GM19328 (cell line): Measurements from ENCODE around the gene HOATZ.

Experiments
- ATAC-seq: cut with Tn5 transposase; IDR thresholded peaks from one replicate; pipeline ENCODE4 v1.9.1; 2021; ENCODE audit warnings: mild to moderate bottlenecking, moderate library complexity; ENCODE audit not compliant: unreplicated experiment

The HOATZ gene

DNA sequence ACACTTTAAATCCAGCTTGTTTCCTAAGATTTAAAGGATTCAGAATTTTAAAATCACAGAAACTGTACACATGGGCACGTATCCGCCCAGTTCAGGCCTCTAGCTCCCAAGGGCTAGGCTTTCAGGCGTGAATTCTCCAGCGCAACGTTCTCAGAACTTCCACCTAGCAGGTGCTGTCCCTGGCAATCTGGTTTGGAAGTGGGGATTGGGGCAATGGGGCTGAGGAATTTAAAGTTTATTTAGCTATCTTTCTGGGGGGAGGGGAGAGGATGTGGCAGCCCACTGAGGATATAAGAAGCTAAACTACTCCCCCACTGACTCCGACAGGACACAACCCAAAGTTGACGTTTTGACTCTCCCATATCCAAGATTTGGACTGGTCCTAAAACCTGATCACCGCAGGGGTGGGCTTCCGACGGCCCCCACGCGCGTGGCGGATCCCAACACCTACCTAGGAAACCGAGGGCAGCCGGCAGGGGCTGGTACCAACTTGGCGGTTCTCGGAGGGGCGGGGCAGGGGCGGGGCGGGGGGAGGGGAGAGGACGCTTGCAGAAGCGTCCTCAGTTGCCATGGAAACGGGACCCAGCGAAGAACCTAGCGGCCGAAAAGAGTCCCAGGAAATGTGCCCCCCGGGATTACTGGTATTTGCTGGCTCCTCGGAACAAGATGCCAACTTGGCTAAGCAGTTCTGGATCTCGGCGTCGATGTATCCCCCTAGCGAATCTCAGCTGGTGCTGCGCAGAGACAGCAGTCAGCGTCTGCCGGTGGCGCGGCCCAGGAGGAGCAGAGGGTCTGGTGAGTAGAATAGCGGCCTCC, at the start of gene HOATZ:
Gene HOATZ (plus strand): TSS at position 563 of the 816 bp plus-strand sequence. CDS start 7 bp downstream, at position 570.
- no peak for ATAC-seq

DNA sequence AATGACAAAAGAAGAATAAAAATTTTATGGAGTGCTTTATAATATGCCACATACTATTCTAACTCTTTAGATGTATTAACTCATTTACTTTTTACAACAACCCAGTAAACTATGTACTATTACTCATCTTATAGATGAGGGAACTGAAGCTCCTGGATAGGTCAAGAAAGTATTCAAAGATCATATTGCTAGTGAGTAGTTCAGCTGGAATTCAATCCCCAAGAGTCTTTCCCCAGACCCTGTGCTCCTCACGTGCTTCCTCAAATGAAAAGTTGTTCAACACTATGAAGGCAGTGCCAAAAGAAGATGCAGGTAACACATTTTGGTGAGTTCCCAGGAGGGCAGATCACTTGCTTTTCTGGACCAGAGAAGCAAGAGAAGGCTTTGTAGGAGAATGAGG, 49.2 kb upstream of the HOATZ start:
- ATAC-seq: no peak

- ATAC-seq: no peak
Measured at GRCh38 chr11:111466615-111467014, 48.0 kb upstream of the HOATZ start.

- ATAC-seq: no peak
Measured at GRCh38 chr11:111469200-111469599, 45.4 kb upstream of the HOATZ start.

DNA sequence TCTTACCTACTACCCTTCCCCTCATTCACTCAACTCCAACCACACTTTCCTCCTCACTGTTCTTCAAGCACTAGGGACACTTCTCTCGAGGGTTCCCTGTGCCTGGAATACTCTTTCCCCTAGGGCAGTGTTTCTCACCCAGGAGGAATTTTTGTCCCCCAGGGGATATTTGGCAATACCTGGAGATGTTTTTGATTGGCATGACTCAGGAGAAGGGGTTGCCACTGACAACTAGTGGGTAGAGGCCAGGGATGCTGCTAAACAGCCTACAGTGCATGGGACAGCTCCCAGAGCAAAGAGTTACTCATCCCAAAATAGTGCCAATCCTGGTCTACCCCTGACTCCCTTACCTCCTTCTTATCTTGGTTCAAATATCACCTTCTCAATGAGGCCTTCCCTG, 42.4 kb upstream of the HOATZ start:
- ATAC-seq: no peak

GRCh38 chr11:111474432-111474831, 40.1 kb upstream of the HOATZ start:
- ATAC-seq: no peak

- ATAC-seq: no peak
Measured at GRCh38 chr11:111476366-111476765, 38.2 kb upstream of the HOATZ start.

DNA sequence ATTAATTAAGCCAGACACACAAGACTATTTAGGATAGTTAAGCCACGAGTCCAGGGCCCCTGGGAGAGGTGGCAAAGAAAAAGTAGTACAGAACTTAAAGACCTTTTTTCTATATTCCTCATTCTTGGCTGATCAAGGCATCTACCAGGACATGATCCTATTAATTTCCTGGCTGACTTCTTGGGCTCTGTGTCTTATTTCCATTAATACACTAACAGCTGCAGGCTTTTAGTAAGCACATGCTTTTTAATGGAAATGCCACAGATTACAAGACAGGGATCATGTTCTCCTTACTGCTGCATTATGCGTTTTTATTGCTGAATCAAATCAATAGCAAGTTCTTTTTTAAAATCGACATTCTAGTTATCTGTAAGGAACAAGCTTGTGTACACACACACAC, 37.6 kb upstream of the HOATZ start:
- no peak for ATAC-seq

DNA sequence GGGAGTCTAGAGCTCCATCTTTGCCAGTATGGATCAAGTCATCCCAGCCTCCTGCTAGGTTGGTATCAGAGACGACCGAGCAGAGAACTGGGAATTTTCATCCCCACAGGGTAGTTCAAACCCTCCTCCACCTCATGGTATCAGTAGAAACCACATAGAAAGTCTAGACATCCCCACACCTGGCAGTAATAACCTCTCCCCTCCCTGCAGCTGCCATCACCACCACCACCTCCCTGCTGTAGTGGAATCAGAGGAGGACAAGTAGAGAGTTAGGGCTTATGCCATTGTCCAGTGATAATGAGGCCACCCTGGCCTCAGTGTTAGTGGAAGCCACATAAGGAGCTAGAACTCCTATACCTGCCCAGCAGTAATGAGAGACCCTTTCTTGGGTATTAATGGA, 36.7 kb upstream of the HOATZ start:
- ATAC-seq: no peak

- no peak for ATAC-seq
Measured at GRCh38 chr11:111479666-111480065, 34.9 kb upstream of the HOATZ start.

DNA sequence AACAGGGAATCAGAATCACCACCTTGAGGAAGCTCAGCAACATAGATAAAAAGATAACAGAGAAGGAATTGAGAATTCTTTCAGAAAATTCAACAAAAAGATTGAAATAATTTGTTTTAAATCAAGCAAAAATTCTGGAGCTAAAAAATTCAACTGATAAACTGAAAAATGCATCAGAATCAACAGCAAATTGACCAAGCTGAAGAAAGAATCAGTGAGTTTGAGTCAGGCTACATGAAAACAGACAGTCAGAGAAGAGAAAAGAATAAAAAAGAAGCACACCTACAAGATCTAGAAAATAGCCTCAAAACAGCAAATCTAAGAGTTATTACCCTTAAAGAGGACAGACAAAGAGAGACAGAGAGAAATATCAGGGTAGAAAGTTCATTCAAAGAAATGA, 31.1 kb upstream of the HOATZ start:
- no peak for ATAC-seq

GRCh38 chr11:111490496-111490895, 24.1 kb upstream of the HOATZ start:
- ATAC-seq: no peak

DNA sequence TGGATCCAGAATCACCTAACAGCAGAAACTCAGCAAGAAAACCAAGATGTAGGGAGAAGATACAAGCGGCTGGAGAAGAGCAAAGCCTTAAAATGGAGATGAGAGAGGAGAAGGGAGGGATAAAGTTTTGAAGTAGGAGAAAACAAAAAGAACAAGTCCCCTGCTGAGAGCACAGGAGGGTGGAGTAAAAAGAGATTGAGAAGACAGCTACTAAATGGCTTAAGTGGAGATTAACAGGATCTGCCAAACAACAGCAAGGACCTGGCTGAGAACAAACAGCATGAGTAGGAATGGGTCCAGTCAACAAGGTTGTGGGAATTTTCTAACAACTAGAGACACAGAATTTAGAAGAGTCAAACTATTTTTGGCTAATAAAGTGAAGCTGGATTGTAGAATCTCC, 20.5 kb upstream of the HOATZ start:
- no peak for ATAC-seq

DNA sequence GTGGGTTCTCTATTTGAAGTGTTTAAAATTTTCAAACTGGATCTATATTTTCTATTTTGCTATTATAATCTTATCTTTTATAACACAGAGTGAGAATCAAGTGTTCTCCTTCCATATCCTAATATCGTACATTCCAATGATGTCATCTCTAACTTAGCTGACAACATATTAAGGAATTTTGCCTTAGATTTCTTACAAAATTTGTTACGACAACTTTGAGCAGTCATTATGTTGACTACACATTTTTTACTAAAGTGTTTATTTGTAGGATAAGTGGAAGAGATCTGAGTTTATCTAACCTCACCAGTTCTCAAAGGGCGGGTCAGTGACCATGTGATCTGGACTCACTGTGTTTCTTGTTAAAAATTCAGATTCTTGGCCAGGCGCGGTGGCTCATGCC, 15.1 kb upstream of the HOATZ start:
- ATAC-seq: no peak

DNA sequence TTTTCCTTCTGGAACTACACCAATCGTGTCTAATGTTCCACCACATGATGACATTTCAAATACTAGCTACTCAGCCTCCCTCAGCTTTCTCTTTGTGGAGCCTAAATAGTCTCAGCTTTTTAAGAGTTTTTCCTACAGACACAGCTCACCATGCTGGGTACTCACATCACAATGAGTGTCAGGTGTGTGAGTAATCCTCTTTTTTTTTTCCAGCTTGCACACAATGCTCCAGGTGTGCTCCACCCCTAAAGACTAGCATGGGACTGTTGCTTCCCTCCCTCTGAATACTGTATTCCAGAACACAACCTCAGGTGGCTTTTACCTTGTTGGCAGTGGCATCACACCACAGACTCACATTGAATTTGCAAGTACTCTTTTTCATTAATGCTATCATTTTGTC, 14.1 kb upstream of the HOATZ start:
- ATAC-seq: no peak

DNA sequence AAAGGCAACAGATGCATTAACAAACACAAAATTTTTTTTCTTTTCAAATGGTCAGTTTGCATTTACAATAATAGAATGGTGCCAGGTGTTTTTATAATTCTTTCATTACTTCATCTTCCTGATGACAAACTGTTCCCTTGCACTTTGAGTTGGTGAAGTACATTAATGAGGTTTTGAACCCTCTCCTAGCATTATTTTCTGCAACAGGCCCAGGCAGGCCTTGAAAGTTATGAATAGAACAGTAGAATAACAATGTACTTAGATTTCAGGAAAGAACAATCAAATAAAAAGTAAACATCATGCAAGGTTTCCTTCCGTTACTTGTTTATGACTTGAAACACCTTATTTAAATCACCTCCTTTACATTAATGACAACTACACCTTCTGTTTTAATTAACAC, 12.0 kb upstream of the HOATZ start:
- no peak for ATAC-seq

DNA sequence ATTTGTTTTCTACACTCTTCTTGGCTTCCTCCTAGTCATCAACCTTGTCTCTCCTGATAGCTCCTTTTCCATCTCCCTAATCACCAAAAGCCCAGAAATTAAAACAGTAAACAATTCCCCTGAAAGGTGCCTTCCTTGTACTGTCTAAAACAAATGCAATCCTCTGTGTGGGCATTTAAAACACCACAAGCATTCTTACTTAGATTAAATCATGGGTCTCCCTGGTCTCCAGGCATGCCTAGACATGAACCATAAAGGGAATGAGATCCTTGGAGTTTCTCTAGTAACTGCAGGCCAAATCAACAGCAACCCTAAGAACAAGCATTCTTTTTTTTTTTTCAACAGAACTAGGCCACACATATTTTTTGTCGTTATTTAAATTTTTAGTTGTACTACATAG, 4.3 kb upstream of the HOATZ start:
- ATAC-seq: no peak

GRCh38 chr11:111512296-111513239, 2.0 kb upstream of the HOATZ start, which contains the start of gene BTG4:
BTG4 (minus strand) TSS chr11:111512386; CDS start chr11:111498776, 13,610 bp downstream.
- no peak for ATAC-seq

DNA sequence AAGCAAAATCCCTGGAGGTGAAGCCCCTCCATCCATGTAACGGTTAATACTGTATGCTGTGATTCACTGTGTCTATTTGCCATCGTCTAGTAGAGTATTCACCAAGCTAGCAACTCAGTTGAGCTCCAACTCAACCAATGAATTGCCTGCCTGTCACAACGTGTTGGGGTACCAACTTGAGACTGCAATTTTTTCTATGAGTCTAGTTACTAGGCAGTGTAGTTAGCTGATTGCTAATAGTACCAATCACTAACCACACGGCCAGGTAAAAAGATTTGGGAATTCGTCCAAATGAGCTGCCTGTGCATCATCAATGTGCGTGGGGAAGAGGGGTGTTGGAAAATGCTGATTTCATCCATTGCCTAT, 1.4 kb upstream of the HOATZ start:
- ATAC-seq: no peak

DNA sequence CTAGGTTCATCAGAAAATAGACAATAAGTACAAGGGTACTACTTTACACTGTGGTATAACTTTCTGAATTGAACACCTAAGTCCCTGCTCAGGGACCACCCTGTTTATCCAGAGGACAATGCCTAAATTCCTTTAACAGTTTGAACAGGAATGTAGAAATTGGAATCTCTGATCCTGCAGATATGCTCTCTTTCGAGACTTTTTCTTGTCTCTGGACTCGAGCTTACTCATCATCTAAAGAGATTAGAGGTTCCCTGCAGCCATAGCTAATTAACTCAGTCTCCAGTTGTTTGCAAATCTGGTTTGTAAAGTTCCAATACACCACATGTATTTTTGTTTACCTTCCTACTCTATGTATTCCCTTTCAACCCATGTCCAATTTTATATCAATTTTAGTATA, 1.0 kb downstream of the HOATZ start:
- ATAC-seq: no peak

- no peak for ATAC-seq
Measured at GRCh38 chr11:111518668-111519067, 4.1 kb downstream of the HOATZ start.

GRCh38 chr11:111520560-111520959, 6.0 kb downstream of the HOATZ start:
- no peak for ATAC-seq
